ENCODE data around the gene GALNT14.

The GALNT14 gene

DNA sequence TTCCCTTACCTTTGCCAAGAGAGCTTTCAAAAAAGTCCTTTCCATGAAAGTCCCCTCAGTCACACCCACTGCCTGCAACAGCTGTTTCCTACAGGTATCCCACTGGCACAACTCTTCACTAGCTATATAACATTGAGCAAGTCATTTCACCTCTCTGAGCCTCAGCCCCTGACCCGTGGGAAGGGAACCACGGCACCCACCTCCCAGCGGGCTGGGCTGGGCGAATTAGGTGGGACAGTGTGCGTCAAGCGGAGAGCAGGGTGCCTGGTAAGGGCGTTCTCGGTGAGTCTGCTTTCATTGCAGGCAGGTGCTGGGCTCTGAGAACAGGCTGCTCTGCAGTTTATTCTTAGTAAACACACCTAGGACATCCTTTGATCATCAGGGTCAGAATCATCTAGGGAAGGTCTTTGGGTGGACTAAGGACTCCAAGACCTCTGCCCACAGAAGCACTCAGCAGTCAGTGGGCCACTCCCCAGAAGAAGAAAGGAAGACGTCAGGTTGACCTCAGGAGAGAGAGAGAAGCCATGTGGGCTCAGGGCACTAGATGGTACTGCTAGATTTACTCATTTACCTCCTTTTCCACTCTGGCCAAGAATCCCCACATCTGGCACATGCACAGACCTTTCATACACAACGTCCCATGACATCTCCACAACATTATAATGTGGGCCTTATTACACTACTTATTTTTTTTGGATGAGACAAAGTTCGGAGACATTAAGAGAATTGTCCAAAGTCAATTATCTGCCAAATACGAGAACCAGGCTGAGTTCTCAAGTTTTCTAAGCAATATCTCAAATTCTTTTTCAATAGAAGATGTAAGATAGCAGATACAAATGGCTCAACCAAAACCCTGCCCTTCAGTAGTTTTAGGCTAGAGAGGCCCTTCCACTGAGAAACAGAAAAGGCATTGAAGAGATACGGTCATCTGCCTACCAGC, 79.9 kb downstream of the GALNT14 start:
- no peak overlapping the region for H3K4me3 ChIP-seq (ENCODE audit: low read depth, low read length)

DNA sequence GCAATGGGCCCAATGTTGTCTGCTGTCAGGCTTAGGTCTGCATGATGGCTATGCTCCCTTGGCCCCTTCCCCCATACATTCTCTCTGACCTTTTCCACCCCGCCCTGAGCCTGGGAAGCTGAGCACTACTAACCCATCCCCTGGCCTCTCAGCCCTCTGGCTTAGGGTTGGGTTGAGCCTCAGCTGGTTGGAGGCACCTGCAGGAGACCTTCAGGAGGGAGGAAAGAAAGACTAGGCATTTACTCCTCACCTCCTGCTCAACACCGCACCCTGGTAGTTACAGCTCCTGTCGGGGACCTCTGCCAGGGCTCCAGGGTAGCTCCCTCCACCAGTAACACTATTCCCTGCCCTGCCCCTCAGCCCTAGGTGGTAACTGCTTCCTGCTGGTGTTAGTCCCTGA, 80.5 kb downstream of the GALNT14 start:
- no peak overlapping the region for H3K4me3 ChIP-seq (ENCODE audit: low read depth, low read length)

DNA sequence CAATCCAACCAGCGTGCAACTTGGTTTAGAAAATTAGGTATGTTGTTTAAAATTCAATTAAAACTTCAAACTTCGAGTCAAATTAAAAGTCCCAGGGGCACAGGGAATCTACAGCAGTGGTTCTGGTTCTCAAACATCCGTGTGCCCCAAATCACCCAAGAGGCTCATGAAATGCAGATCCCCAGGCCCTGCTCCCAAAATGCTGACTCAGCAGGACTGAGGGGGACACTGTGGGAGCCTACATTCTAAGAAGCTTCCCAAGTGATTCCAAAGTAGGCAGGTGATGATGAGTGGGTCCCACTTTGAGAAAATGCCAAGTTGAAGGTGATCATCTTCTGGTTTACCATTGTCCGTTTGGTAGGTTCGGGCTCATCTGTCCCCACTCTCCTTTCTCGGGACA, 82.3 kb downstream of the GALNT14 start:
- H3K4me3 ChIP-seq (ENCODE audit: low read depth, low read length) = no peak overlapping the region

DNA sequence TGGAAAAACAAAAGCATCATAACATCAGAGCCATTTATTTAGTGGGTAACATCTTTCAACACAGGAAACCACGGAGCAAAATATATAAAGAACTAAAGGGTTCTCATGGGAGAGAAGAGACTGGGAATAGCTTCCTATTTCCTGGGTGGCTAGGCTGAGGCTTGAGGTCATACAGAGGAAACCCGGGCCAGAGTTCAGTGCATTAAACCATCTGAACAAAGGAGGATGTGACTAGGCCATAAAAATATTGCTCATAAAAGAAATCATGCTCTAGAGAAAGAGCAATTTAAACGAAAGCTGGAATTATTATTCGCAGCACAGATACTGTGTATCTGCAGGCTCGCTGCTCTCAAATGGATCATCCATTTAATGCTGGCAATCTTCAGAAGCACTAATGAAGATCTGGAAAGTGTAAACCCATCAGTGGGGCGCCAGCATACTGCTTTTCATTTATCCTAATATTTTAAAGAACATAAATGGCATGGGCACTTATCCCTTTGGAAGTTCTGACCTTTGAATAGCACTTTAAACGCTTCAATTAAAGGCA, 83.3 kb downstream of the GALNT14 start:
- H3K4me3 ChIP-seq (ENCODE audit: low read depth, low read length) = no peak overlapping the region

DNA sequence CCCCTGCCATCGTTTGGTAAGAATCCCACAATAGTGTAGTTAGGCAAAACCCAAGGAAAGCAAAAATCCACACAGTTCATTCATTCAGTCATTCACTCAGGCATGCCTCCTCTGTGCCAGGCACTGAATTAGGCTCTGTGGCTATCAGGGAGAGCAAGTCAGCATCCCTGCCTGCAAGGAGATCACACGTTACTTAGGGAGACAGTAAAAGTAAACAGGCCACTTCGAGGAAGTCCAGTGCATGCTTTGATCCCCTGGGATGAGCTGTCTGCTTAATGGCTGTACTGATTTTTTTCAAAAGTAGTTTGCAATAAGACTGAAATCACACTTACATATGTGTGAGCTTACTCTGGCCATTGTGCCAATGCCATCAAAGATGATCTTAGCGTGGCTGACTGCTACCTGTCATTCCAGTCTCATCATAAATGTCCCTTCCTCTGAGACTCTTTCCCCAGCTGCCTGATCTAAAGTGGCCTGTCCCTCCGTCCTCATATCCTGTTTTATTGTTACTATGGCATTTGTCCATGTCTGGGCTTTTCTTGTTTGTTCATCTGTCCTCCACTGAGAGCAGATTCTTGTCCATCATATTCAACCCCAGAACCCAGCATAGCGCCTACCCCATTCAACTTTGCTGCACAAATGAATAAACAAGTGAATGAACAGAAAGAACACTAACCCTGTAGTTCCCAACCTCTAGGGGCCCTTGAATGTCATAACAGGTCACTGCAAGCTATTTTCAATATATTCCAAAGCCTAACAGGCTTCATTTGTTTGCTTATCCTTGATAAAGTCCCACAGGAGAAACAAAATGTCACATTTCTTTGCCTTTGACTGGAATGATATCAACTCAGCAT, 84.1 kb downstream of the GALNT14 start:
- no peak overlapping the region for H3K4me3 ChIP-seq (ENCODE audit: low read depth, low read length)

DNA sequence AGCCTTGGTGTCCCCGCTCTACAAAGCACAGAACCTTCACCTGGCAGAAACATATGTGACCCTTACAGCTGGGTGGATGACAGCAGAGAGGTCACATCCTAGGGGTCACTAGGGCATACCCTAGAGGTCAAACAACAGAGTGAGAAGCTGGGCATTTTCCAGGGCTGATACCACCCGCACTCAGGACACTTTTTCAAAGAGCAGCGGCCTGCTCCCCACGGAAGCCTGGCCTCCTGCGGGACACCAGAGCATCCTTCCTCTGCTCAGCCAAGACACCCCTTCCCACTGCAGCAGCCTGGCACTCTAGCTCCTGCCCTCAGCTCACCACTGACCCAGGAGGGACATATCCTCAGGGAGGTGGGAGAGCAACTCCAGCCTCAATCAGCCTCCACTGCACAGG, 86.0 kb downstream of the GALNT14 start:
- H3K4me3 ChIP-seq (ENCODE audit: low read depth, low read length) = no peak overlapping the region

DNA sequence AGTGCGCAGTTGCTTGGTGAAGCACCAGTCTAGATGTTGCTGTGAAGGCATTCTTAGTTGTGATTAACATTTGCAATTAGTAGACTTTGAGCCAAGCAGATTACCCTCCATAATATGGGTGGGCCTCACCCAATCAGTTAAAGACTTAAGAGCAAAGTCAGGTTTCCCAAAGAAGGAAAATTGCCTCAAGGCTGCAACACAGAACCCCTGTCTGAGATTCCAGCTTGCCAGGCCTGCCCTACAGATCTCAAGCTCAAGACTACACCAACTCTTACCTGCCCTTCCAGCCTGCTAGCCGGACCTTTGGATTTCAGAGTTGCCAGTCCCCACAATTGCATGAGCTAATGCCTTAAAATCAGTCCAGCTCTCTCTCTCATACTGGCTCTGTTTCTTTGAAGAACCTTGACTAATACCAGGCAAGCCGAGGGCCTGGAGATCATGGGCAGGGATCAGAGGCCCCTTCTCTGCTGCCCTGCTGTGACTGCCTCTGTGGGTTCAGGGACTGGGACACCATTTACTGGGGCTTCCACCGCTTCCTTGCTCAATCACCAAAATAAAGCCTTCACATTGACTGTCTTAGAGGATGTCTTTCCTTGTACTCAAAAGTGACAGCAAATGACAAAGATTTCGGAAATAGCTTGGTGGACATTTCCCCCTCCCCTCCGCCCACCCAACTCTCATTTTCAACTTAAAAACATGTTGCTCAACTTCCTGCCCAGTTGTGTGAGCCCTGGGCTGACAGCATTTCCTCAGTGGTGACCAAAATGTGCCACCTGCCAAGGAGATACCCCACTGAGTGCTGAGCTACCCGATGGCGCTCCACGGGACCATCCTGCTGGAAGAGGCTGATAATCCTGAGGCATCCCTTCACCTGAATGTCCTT, 86.7 kb downstream of the GALNT14 start:
- no peak overlapping the region for H3K4me3 ChIP-seq (ENCODE audit: low read depth, low read length)

DNA sequence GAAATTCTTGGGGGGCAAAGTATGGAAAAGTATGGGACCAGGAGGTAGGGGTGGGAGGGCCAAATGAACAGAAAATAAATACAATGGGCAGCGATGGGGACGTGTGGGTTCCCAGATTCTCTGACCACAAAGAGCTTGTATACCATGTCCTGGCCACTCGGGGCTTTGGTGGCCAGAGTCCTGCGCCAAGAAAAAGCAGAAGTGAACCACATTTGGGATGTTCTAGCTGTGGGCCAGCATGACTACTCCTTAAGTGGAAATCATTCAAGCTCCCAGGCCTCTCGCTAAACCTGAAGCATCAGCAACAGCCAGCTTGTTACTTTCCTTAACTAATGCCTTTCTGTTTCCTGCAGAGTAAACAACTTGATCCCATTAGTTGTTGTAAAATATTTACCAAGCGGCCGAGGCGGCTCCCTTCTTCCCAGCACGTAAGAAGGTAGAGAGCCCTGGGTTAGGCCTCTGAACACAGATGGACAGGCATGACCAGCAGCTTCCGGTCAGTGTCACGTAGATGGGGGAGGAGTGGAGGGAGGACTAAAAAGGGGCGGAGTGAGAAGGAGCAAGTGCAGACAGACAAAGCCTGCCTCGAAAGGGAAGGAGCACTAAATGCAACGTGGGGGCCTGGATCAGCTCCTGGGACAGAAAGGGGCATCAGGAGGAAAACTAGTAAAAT, 88.2 kb downstream of the GALNT14 start:
- no peak overlapping the region for H3K4me3 ChIP-seq (ENCODE audit: low read depth, low read length)

DNA sequence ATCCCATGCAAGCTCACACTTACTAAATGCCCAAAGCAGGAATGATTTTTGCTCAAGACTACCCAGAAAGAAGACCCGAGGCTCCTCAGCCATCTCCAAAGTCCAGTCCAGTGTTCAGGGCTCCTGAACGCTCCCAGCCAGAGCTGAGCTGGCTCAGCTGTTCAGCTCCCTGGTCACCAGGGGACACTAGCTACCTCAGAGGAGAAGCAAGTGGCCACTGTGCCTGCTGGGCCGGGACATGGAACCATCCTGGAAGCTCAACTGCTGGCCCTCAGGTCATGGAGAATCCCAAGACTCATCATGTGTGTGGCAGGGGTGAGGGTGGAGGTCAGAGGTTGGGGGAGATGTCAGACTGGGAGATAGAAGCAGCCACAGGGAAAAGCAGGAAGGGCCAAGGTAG, 89.0 kb downstream of the GALNT14 start:
- H3K4me3 ChIP-seq (ENCODE audit: low read depth, low read length) = no peak overlapping the region

DNA sequence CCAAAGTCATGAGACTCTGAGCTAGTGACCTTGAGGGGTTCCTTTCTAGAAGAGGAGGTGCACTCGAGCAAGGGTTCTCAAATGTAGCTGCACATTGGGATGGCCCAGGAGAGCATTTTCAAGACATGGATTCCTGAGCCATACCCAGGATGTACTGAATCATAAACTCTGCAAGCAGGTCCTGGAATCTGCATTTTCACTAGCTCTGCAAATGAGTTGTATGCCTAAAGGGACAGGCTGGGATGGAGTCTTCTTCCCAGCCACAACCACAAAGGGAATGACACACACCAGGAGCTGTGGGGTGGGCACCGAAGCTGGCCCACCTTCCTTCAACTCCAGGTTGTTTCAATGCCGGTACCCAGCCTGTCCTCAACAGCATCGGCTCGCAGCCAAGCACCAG, 90.6 kb downstream of the GALNT14 start:
- H3K4me3 ChIP-seq (ENCODE audit: low read depth, low read length) = no peak overlapping the region

GRCh38 chr2:31038385-31038784, 99.9 kb downstream of the GALNT14 start:
- no peak overlapping the region for H3K4me3 ChIP-seq (ENCODE audit: low read depth, low read length)

DNA sequence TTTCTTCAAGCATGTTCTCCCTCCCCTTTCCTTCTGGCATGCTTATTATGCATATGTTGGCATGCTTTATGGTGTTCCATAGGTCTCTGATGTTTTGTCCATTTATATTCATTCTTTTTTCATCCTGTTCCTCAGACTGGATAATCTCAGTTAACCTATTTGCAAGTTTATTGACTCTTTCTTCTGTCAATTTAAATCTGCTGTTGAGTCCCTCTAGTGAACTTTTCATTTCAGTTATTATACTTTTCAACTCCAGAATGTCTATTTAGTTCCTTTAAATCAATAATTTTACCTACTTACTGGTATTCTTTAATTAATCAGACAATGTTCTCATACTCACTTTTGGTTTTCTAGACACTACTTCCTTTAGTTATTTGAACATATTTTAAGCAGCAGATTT, 101.2 kb downstream of the GALNT14 start:
- no peak overlapping the region for H3K4me3 ChIP-seq (ENCODE audit: low read depth, low read length)

DNA sequence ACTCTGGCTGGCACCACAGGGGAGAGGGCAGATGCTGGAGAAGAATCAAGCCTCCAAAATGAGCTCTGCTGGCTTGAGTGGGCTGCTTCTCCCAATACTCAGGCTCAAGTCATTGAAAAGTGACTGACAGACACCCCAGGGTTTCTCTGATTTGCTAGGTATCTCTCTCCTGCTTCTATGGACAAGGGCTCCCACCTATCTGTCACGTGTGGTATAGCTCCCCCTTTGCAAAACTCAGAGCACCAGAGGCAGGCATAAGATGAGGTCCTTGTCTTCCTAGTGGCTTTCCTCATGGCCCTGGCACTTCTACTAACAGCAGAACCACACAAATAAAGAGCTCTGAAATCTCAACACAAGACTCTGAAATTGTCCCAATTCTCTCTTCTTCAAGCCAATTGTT, 105.2 kb downstream of the GALNT14 start:
- no peak overlapping the region for H3K4me3 ChIP-seq (ENCODE audit: low read depth, low read length)

DNA sequence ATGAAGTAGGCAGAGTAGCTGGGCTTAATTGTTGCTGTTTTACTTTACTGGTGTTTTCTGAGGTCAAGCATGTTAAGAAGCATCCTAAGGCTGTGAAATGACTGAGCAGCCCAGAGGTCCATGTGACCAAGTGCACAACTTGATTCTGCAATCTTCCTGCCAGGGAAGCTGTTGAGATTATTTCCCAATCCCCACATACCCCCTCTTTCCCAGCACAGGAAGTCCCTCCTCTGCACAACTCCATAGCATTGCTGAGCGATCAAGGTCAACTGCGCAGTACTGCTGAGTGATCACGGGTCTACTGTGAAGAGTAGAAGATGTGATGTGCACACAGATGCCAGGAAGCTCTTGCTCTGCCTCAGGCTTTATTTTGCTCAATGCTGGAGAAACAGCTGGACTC, 105.8 kb downstream of the GALNT14 start:
- no peak overlapping the region for H3K4me3 ChIP-seq (ENCODE audit: low read depth, low read length)

- no peak overlapping the region for H3K4me3 ChIP-seq (ENCODE audit: low read depth, low read length)
Observed at GRCh38 chr2:31031132-31031706, 107.0 kb downstream of the GALNT14 start.

DNA sequence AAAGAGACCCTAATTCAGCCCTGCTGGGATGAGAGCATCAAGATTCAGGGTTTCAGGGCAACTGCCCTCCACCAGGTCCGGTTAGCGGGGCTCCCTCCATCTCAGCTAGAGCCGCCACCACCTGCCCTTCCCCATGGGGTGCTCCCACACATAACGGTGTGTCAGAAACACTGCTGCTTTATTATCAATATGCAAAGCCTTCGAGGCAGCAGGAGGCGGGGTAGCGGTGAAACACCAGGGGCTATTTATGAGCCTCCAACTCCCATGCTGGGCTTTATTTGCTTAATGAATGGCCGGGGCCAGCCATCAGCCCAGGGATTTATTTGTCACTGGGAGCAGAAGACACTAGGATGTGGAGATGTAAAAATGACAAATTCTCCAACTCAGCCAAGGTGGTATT, 109.8 kb downstream of the GALNT14 start:
- H3K4me3 ChIP-seq (ENCODE audit: low read depth, low read length) = no peak overlapping the region

- H3K4me3 ChIP-seq (ENCODE audit: low read depth, low read length) = no peak overlapping the region
Observed at GRCh38 chr2:31027549-31027948, 110.7 kb downstream of the GALNT14 start.

- no peak overlapping the region for H3K4me3 ChIP-seq (ENCODE audit: low read depth, low read length)
Observed at GRCh38 chr2:31023541-31023940, 114.7 kb downstream of the GALNT14 start.

GRCh38 chr2:31020713-31021112, 117.5 kb downstream of the GALNT14 start:
- H3K4me3 ChIP-seq (ENCODE audit: low read depth, low read length) = no peak overlapping the region

DNA sequence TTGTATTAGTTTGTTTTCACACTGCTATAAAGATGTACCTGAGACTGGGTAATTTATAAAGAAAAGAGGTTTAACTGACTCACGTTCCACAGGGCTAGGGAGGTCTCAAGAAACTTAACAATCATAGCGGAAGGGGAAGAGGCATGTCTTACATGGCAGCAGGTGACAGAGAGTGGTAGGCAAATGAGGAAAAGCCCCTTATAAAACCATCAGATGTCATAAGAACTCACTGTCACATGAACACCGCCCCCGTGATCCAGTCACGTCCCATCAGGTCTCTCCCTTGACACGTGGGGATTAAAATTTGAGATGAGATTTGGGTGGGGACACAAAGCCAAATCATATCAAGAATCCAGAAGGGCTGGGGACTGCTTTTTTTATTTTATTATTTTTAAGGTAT, 120.0 kb downstream of the GALNT14 start:
- no peak overlapping the region for H3K4me3 ChIP-seq (ENCODE audit: low read depth, low read length)
